Mesenchymal stem cell (in vitro differentiated cells and primary cell): ENCODE results near the gene NCSTN.

ENCODE experiments used
- DNase-seq: peaks from one replicate; pipeline ENCODE4 v3.0.0-alpha.2; 2013
- H2AFZ ChIP-seq: one replicate; pipeline ENCODE4 v1.6.1; 2013; ENCODE audit warnings: low read depth, mild to moderate bottlenecking, control low read depth, inconsistent platforms, low read length, moderate library complexity
- H2AK5ac ChIP-seq: 2 replicates; pipeline ENCODE4 v1.6.1; 2013; ENCODE audit warnings: low read length, moderate library complexity, mild to moderate bottlenecking, inconsistent platforms; ENCODE audit not compliant: severe bottlenecking
- H2BK120ac ChIP-seq: one replicate; pipeline ENCODE4 v1.6.1; 2013; ENCODE audit warnings: low read depth, mild to moderate bottlenecking, inconsistent platforms, low read length, moderate library complexity
- H2BK12ac ChIP-seq, 2 experiments: one replicate each; pipeline ENCODE4 v1.6.1; 2013; ENCODE audit warnings: inconsistent platforms in 2 of 2, low read length in 2 of 2, mild to moderate bottlenecking in 2 of 2, moderate library complexity in 2 of 2, control low read depth in 1 of 2
- H2BK15ac ChIP-seq: one replicate; pipeline ENCODE4 v1.6.1; 2013; ENCODE audit warnings: mild to moderate bottlenecking, low read depth, inconsistent platforms; ENCODE audit not compliant: poor library complexity, severe bottlenecking
- H2BK5ac ChIP-seq: 2 replicates; pipeline ENCODE4 v1.6.1; 2013; ENCODE audit warnings: low read depth, mild to moderate bottlenecking, low read length, control low read depth, inconsistent platforms; ENCODE audit not compliant: poor library complexity, severe bottlenecking
- H3K14ac ChIP-seq, 2 experiments: one replicate each; pipeline ENCODE4 v1.6.1; 2013; ENCODE audit warnings: inconsistent platforms in 2 of 2, low read length in 2 of 2, control low read depth in 1 of 2, mild to moderate bottlenecking in 1 of 2, moderate library complexity in 1 of 2
- H3K18ac ChIP-seq, 2 experiments: one replicate each; pipeline ENCODE4 v1.6.1; 2013; ENCODE audit warnings: inconsistent platforms in 2 of 2, low read length in 2 of 2, control low read depth in 1 of 2, low read depth in 1 of 2, mild to moderate bottlenecking in 1 of 2
- H3K23ac ChIP-seq, 2 experiments: one replicate each; pipeline ENCODE4 v1.6.1; 2013; ENCODE audit warnings: inconsistent platforms in 2 of 2, low read length in 2 of 2, mild to moderate bottlenecking in 2 of 2, moderate library complexity in 2 of 2, control low read depth in 1 of 2
- H3K27ac ChIP-seq: 2 replicates; pipeline ENCODE4 v1.5.1; 2013; ENCODE audit warnings: mild to moderate bottlenecking, moderate library complexity, low read length, control low read depth, inconsistent platforms; ENCODE audit not compliant: poor library complexity, severe bottlenecking
- H3K27me3 ChIP-seq, 2 experiments: 2 replicates each; pipeline versions ENCODE4 v1.6.1 to v1.7.0; 2013; ENCODE audit warnings: low read length in 2 of 2, mild to moderate bottlenecking in 2 of 2, moderate library complexity in 2 of 2, control low read depth in 1 of 2, inconsistent platforms in 1 of 2; ENCODE audit not compliant: control insufficient read depth in 1 of 2, insufficient read depth in 1 of 2
- H3K36me3 ChIP-seq, 2 experiments: 2 replicates each; pipeline versions ENCODE4 v1.6.1 to v1.7.0; 2013; ENCODE audit warnings: low read length in 2 of 2, control low read depth in 1 of 2, inconsistent platforms in 1 of 2, low read depth in 1 of 2, mild to moderate bottlenecking in 1 of 2; ENCODE audit not compliant: insufficient read depth in 2 of 2, control insufficient read depth in 1 of 2
- H3K4ac ChIP-seq, 2 experiments: one replicate each; pipeline ENCODE4 v1.6.1; 2013; ENCODE audit warnings: inconsistent platforms in 2 of 2, low read length in 2 of 2, mild to moderate bottlenecking in 2 of 2, moderate library complexity in 2 of 2, control low read depth in 1 of 2, low read depth in 1 of 2
- H3K4me1 ChIP-seq: 2 replicates; pipeline ENCODE4 v1.6.1; 2013; ENCODE audit warnings: low read depth, low read length, control low read depth; ENCODE audit not compliant: control insufficient read depth, insufficient read depth
- H3K4me2 ChIP-seq: 2 replicates; pipeline ENCODE4 v1.6.1; 2013; ENCODE audit warnings: low read length, mild to moderate bottlenecking, inconsistent platforms; ENCODE audit not compliant: poor library complexity, severe bottlenecking
- H3K4me3 ChIP-seq, 2 experiments: 2 replicates each; pipeline versions ENCODE4 v1.5.1 to v1.7.0; 2013; ENCODE audit warnings: low read length in 2 of 2, mild to moderate bottlenecking in 2 of 2, control low read depth in 1 of 2, low read depth in 1 of 2; ENCODE audit not compliant: insufficient read depth in 1 of 2
- H3K79me1 ChIP-seq: replicated peaks from 2 replicates; pipeline ENCODE4 v1.6.1; 2013; ENCODE audit warnings: mild to moderate bottlenecking, control low read depth, low read length, inconsistent platforms; ENCODE audit not compliant: poor library complexity, severe bottlenecking
- H3K9ac ChIP-seq: 2 replicates; pipeline ENCODE4 v1.7.0; 2013; ENCODE audit warnings: mild to moderate bottlenecking, low read length, moderate library complexity
- H3K9me3 ChIP-seq: 2 replicates; pipeline ENCODE4 v1.7.0; 2013; ENCODE audit warnings: mild to moderate bottlenecking, low read length; ENCODE audit not compliant: control insufficient read depth
- H4K8ac ChIP-seq: one replicate; pipeline ENCODE4 v1.6.1; 2013; ENCODE audit warnings: inconsistent platforms, mild to moderate bottlenecking, low read length, moderate library complexity
- H4K91ac ChIP-seq: one replicate; pipeline ENCODE4 v1.6.1; 2013; ENCODE audit warnings: mild to moderate bottlenecking, low read length, inconsistent platforms
- WGBS: methylation state at CpG from one replicate; pipeline ENCODE4 v1.1.7; 2013; ENCODE audit warnings: mixed read lengths; 5-methylcytosine and 5-hydroxymethylcytosine counted together

NCSTN gene

GRCh38 chr1:160366731-160367515 is 23.7 kb downstream of the NCSTN start, which contains the start of gene NHLH1:
Gene NHLH1, plus strand, starts transcription at chr1:160367071. Its CDS starts 3,661 bp downstream, at chr1:160370732.
- no peak within 1 kb of the TSS for H3K9ac ChIP-seq
- H3K14ac ChIP-seq: no peak within 1 kb of the TSS
- no peak within 1 kb of the TSS for H4K91ac ChIP-seq
- H2BK5ac ChIP-seq: no peak within 1 kb of the TSS
- H3K4ac ChIP-seq: no peak within 1 kb of the TSS
- no peak for DNase-seq
- H4K8ac ChIP-seq: no peak within 1 kb of the TSS
- no peak within 1 kb of the TSS for H2AK5ac ChIP-seq
- 79% methylated on average over 8 of the region's 15 CpGs for WGBS
- peaks cover 3% of the 10 kb centered on the region for H3K4me1 ChIP-seq
- H3K27me3 ChIP-seq: peaks cover 14 to 37% of the 10 kb centered on the region in 2 experiments
- no peak within 1 kb of the TSS for H3K4me3 ChIP-seq
- H3K23ac ChIP-seq: no peak within 1 kb of the TSS
- no peaks in the 10 kb centered on the region for H3K9me3 ChIP-seq
- no peak within 1 kb of the TSS for H2BK12ac ChIP-seq
- H3K36me3 ChIP-seq: peaks cover 0 to 3% of the 10 kb centered on the region in 2 experiments
- H2BK15ac ChIP-seq: no peak within 1 kb of the TSS
- no peak within 1 kb of the TSS for H2AFZ ChIP-seq
- H2BK120ac ChIP-seq: no peak within 1 kb of the TSS
- no peak within 1 kb of the TSS for H3K18ac ChIP-seq
- H3K27ac ChIP-seq: no peak within 1 kb of the TSS
- H3K4me2 ChIP-seq: no peak within 1 kb of the TSS
- H3K79me1 ChIP-seq: no peaks in the 10 kb centered on the region

- Histone ChIP-seq H3K27me3 (peaks cover 14 to 37% of the 10 kb centered on the region in 2 experiments), H3K9me3 (no peaks in the 10 kb centered on the region), H2AFZ (no peak overlapping the region), H2BK12ac (no peak overlapping the region), H3K23ac (no peak overlapping the region), H3K9ac (no peak overlapping the region), H3K4ac (no peak overlapping the region), H4K91ac (no peak overlapping the region), H3K4me2 (no peak overlapping the region), H2BK15ac (no peak overlapping the region), H3K27ac (no peak overlapping the region), H3K4me1 (peaks cover 2% of the 10 kb centered on the region), H3K14ac (no peak overlapping the region), H2BK5ac (no peak overlapping the region), H3K36me3 (peaks cover 0 to 3% of the 10 kb centered on the region in 2 experiments), H3K4me3 (no peak overlapping the region), H3K18ac (no peak overlapping the region), H4K8ac (no peak overlapping the region), H2AK5ac (no peak overlapping the region), H2BK120ac (no peak overlapping the region), H3K79me1 (no peaks in the 10 kb centered on the region)
- DNase-seq: no peak
- 86% methylated on average over 4 of the region's 4 CpGs for WGBS
These were observed 24.3 kb downstream of the NCSTN start for GRCh38 chr1:160367516-160367900.

- Histone ChIP-seq H4K8ac (no peak overlapping the region), H3K79me1 (no peaks in the 10 kb centered on the region), H3K27me3 (peaks cover 14 to 37% of the 10 kb centered on the region in 2 experiments), H2BK120ac (no peak overlapping the region), H3K14ac (no peak overlapping the region), H2BK5ac (no peak overlapping the region), H3K27ac (no peak overlapping the region), H2BK12ac (no peak overlapping the region), H3K18ac (no peak overlapping the region), H2AK5ac (no peak overlapping the region), H3K36me3 (peaks cover 0 to 3% of the 10 kb centered on the region in 2 experiments), H3K4ac (no peak overlapping the region), H3K23ac (no peak overlapping the region), H3K4me1 (no peaks in the 10 kb centered on the region), H3K9me3 (no peaks in the 10 kb centered on the region), H2AFZ (no peak overlapping the region), H3K9ac (no peak overlapping the region), H2BK15ac (no peak overlapping the region), H4K91ac (no peak overlapping the region), H3K4me3 (no peak overlapping the region), H3K4me2 (no peak overlapping the region)
- WGBS: 84% methylated on average over 4 of the region's 4 CpGs
- no peak for DNase-seq
These were observed 25.0 kb downstream of the NCSTN start for GRCh38 chr1:160367934-160368923.

GRCh38 chr1:160369087-160369486 is 25.9 kb downstream of the NCSTN start:
- Histone ChIP-seq H4K91ac (no peak overlapping the region), H2BK15ac (no peak overlapping the region), H2AFZ (no peak overlapping the region), H2BK12ac (no peak overlapping the region), H3K4me2 (no peak overlapping the region), H3K36me3 (peaks cover 0 to 3% of the 10 kb centered on the region in 2 experiments), H3K4me3 (no peak overlapping the region), H3K4me1 (no peaks in the 10 kb centered on the region), H3K4ac (no peak overlapping the region), H3K14ac (no peak overlapping the region), H4K8ac (no peak overlapping the region), H3K79me1 (no peaks in the 10 kb centered on the region), H2BK120ac (no peak overlapping the region), H3K18ac (no peak overlapping the region), H3K9ac (no peak overlapping the region), H3K27ac (no peak overlapping the region), H3K9me3 (no peaks in the 10 kb centered on the region), H2BK5ac (no peak overlapping the region), H3K27me3 (peaks cover 14 to 37% of the 10 kb centered on the region in 2 experiments), H3K23ac (no peak overlapping the region), H2AK5ac (no peak overlapping the region)
- no CpG with 5 or more reads among the region's 1 CpG for WGBS
- no peak for DNase-seq
